K562 (cell line): ENCODE data around the gene ARHGAP26. TPM values are rescaled to one million over a fixed set of nuclear protein-coding genes. Genes with fewer than 3 reads are reported as not detected.

Experiments used
- ATAC-seq: fragments of 200-7000 bp; cut with Tn5 transposase; 3 replicates; pipeline ENCODE4 v1.9.1; 2020; ENCODE audit warnings: moderate library complexity
- BruUV-seq: library from RNA; stranded (reverse); fragments of 400-500 nt; replicated peaks from 2 replicates; lab custom pipeline; 2021; lab: Mats Ljungman, UMichigan
- CTCF ChIA-PET: fragments of 300-600 bp; formaldehyde crosslinking; extraction: SDS; loops from one replicate; lab custom pipeline; 2021; ENCODE audit warnings: low intra/inter-chr PET ratio; lab: Yijun Ruan, JAX
- POLR2A ChIA-PET: fragments of 300-600, 350-650 bp; sonication (Branson Sonifier 250); formaldehyde crosslinking; extraction: SDS; loops from one replicate; lab custom pipeline; 2021; ENCODE audit warnings: antibody characterized with exemption, inconsistent platforms; lab: Yijun Ruan, JAX
- DNase-seq, 4 experiments: peaks; one replicate each; pipeline versions ENCODE4 v3.0.0 to v3.0.0-alpha.2; 2011 to 2018; ENCODE audit warnings: low spot score in 3 of 4, mixed read lengths in 3 of 4; ENCODE audit errors: extremely low read depth in 1 of 4
- FAIRE-seq: peaks from 2 replicates; lab custom pipeline; 2011; peaks lifted over from hg19 to GRCh38; lab: Jason Lieb, UNC
- H2AFZ ChIP-seq: 2 replicates; pipeline ENCODE4 v1.6.0; 2011; ENCODE audit warnings: low read depth, low read length, control low read depth, inconsistent platforms
- H3K27ac ChIP-seq: fragments of 200-600 bp; 3 replicates; pipeline ENCODE4 v1.8.0; 2011; ENCODE audit warnings: low read depth, mild to moderate bottlenecking, control low read depth, inconsistent platforms, low read length, moderate library complexity, mixed read lengths; ENCODE audit errors: extremely low read depth
- H3K27me3 ChIP-seq, 2 experiments: fragments of 300-600 bp in 1 of 2; 2 replicates in 1 of 2; 3 replicates in 1 of 2; pipeline versions ENCODE4 v1.6.0 to v1.8.0; 2011; ENCODE audit warnings: inconsistent platforms in 2 of 2, low read length in 2 of 2, mild to moderate bottlenecking in 1 of 2, mixed read lengths in 1 of 2, moderate library complexity in 1 of 2; ENCODE audit not compliant: control insufficient read depth in 2 of 2, insufficient read depth in 2 of 2
- H3K36me3 ChIP-seq: fragments of 300-600 bp; 3 replicates; pipeline ENCODE4 v1.8.0; 2011; ENCODE audit warnings: mild to moderate bottlenecking, low read length, inconsistent platforms; ENCODE audit not compliant: control insufficient read depth, insufficient read depth
- H3K4me1 ChIP-seq, 2 experiments: fragments of 200-600 bp in 1 of 2; replicated peaks in 1 of 2; 2 replicates in 1 of 2; 3 replicates in 1 of 2; pipeline versions ENCODE4 v1.5.1 to v1.8.0; 2011; ENCODE audit warnings: inconsistent platforms in 2 of 2, low read length in 2 of 2, mild to moderate bottlenecking in 1 of 2, mixed read lengths in 1 of 2, moderate library complexity in 1 of 2; ENCODE audit not compliant: control insufficient read depth in 2 of 2, insufficient read depth in 2 of 2
- H3K4me2 ChIP-seq: 2 replicates; pipeline ENCODE4 v1.6.1; 2011; ENCODE audit warnings: low read length, control low read depth, inconsistent platforms, mixed read lengths; ENCODE audit not compliant: insufficient read depth
- H3K4me3 ChIP-seq: fragments of 200-600 bp; sonication (generic), shearing (Covaris generic); 2 replicates; pipeline ENCODE4 v1.5.1; 2016; ENCODE audit warnings: control low read depth, inconsistent platforms
- H3K79me2 ChIP-seq: fragments of 200-600 bp; 3 replicates; pipeline ENCODE4 v1.8.0; 2011; ENCODE audit warnings: low read length, inconsistent platforms; ENCODE audit not compliant: control insufficient read depth, insufficient read depth
- H3K9ac ChIP-seq, 2 experiments: 2 replicates each; pipeline versions ENCODE4 v1.6.0 to v1.6.1; 2011; ENCODE audit warnings: low read depth in 2 of 2, low read length in 2 of 2, control low read depth in 1 of 2, inconsistent platforms in 1 of 2, mild to moderate bottlenecking in 1 of 2, mixed read lengths in 1 of 2; ENCODE audit not compliant: insufficient read depth in 1 of 2
- H3K9me1 ChIP-seq: one replicate; pipeline ENCODE4 v1.6.0; 2011; ENCODE audit warnings: inconsistent platforms, mild to moderate bottlenecking, low read length, moderate library complexity; ENCODE audit not compliant: control insufficient read depth, insufficient read depth
- H3K9me3 ChIP-seq: replicated peaks from 2 replicates; pipeline ENCODE4 v1.5.1; 2011; ENCODE audit warnings: low read depth, low read length, inconsistent platforms; ENCODE audit not compliant: control insufficient read depth, insufficient read depth
- H4K20me1 ChIP-seq: replicated peaks from 2 replicates; pipeline ENCODE4 v1.6.1; 2011; ENCODE audit warnings: low read length, inconsistent platforms, mixed read lengths; ENCODE audit not compliant: control insufficient read depth, insufficient read depth
- ARID2 ChIP-seq: fragments of 450-650 bp; IDR thresholded peaks from 2 replicates; pipeline ENCODE4 v1.6.1; 2017; ENCODE audit warnings: antibody characterized with exemption, mild to moderate bottlenecking
- BHLHE40 ChIP-seq: IDR thresholded peaks from 2 replicates; pipeline ENCODE4 v1.6.1; 2011; ENCODE audit warnings: low read length, improper control_type of control experiment
- BRF1 ChIP-seq: IDR thresholded peaks from 3 replicates; pipeline ENCODE4 v1.6.1; 2011; ENCODE audit warnings: borderline replicate concordance, mild to moderate bottlenecking; ENCODE audit not compliant: insufficient read length; ENCODE audit errors: extremely low read depth
- DPF2 ChIP-seq: fragments of 450-650 bp; IDR thresholded peaks from 2 replicates; pipeline ENCODE4 v1.6.1; 2016
- EP300 ChIP-seq: IDR thresholded peaks from 2 replicates; pipeline ENCODE4 v1.6.1; 2012; ENCODE audit warnings: low read length, improper control_type of control experiment
- EP400 ChIP-seq: fragments of 450-650 bp; IDR thresholded peaks from 2 replicates; pipeline ENCODE4 v1.6.1; 2017; ENCODE audit warnings: antibody characterized with exemption, mild to moderate bottlenecking, moderate library complexity
- FOXJ3 ChIP-seq: sonication (generic); formaldehyde crosslinking; IDR thresholded peaks from 2 replicates; pipeline ENCODE4 v1.4.0; 2020; ENCODE audit warnings: mild to moderate bottlenecking, missing genetic modification reagents
- GABPB1 ChIP-seq: sonication (generic); formaldehyde crosslinking; IDR thresholded peaks from 2 replicates; pipeline ENCODE4 v1.8.0; 2022; ENCODE audit warnings: mild to moderate bottlenecking, missing genetic modification reagents
- RBM17 ChIP-seq: fragments of 200-400 bp; formaldehyde crosslinking; IDR thresholded peaks from 2 replicates; pipeline ENCODE4 v1.6.1; 2017; ENCODE audit warnings: low read depth, mild to moderate bottlenecking, low read length, borderline replicate concordance
- RBM34 ChIP-seq: fragments of 200-400 bp; formaldehyde crosslinking; IDR thresholded peaks from 2 replicates; pipeline ENCODE4 v1.6.1; 2018; ENCODE audit warnings: low read length, borderline replicate concordance; ENCODE audit not compliant: insufficient read depth
- U2AF2 ChIP-seq: fragments of 200-400 bp; formaldehyde crosslinking; optimal IDR thresholded peaks from 2 replicates; pipeline ENCODE3; 2017; ENCODE audit warnings: low read depth, mild to moderate bottlenecking, low read length
- ZNF134 ChIP-seq: fragments of 250-450 bp; sonication (Bioruptor Pico); conservative IDR thresholded peaks from 2 replicates; pipeline ENCODE4 v1.4.0; 2020
- ZNF444 ChIP-seq: fragments of 250-450 bp; sonication (Bioruptor Pico); IDR thresholded peaks from 2 replicates; pipeline ENCODE4 v1.4.0; 2020; ENCODE audit warnings: mild to moderate bottlenecking, moderate library complexity
- WGBS: fragments of 100-300 bp; shearing (Covaris generic); methylation state at CpG from one replicate; pipeline ENCODE4 v1.1.6; 2016; ENCODE audit warnings: low coverage, mixed read lengths; ENCODE audit not compliant: insufficient coverage; ENCODE audit errors: missing lambda C conversion rate; 5-methylcytosine and 5-hydroxymethylcytosine counted together
- in situ Hi-C: fragments of 300-500 bp; cut with MboI; formaldehyde crosslinking; loops from 4 replicates; pipeline ENCODE4 v1.15.0; 2018; ENCODE audit warnings: inconsistent platforms, mixed read lengths
- intact Hi-C: fragments of 100-400 bp; cut with micrococcal nuclease; formaldehyde crosslinking; loops from 2 replicates; pipeline ENCODE4 v1.14.2; 2022
- polyA plus RNA-seq, 8 experiments: library from polyadenylated mRNA; depleted of rRNA in 4 of 8; stranded (reverse) in 5 of 8; unstranded in 3 of 8; fragments of >200 nt; fragmentation: Nextera tagmentation in 2 of 8; fragmentation: Illumina TruSeq in 1 of 8; extraction: Ambion mirVana in 2 of 8; extraction: Trizol in 1 of 8; gene quantifications; 2 replicates each; pipeline versions ENCODE4 v1.2.1 to v1.2.3, GENCODE V29; 2011 to 2014; ENCODE audit warnings: inconsistent platforms in 1 of 8, missing spikeins in 1 of 8
- total RNA-seq, 7 experiments: library from RNA; depleted of rRNA in 6 of 7; stranded (reverse); fragments of >200 nt in 6 of 7; fragmentation: Illumina TruSeq in 2 of 7; extraction: Trizol in 2 of 7; gene quantifications; 2 replicates each; pipeline versions ENCODE4 v1.2.1 to v1.2.3, GENCODE V29; 2011 to 2021; ENCODE audit warnings: low replicate concordance in 1 of 7
- TF ChIP-seq, protein P1 (sequence below): fragments of 250-450 bp; sonication (Bioruptor Pico); IDR thresholded peaks from 2 replicates; pipeline ENCODE4 v1.5.0; 2021
- TF ChIP-seq, protein P2 (sequence below): sonication (generic); formaldehyde crosslinking; IDR thresholded peaks from 2 replicates; pipeline ENCODE4 v1.8.1; 2023; ENCODE audit warnings: missing genetic modification reagents, mild to moderate bottlenecking, borderline replicate concordance

ARHGAP26 gene
- total and polyA plus RNA-seq, 9 of the 15 experiments (the other 6 are each of a cell fraction or from before 2014, with no cell fraction given) = 0.13 to 1.1 (median 0.55) TPM

- TF ChIP-seq RBM17 (no peak), ZNF134 (CRISPR knock-in tag) (no peak), GABPB1 (CRISPR knock-in tag) (no peak), DPF2 (no peak), ZNF444 (CRISPR knock-in tag) (no peak), BHLHE40 (no peak), ARID2 (no peak)
- TF ChIP-seq, protein P1, sequence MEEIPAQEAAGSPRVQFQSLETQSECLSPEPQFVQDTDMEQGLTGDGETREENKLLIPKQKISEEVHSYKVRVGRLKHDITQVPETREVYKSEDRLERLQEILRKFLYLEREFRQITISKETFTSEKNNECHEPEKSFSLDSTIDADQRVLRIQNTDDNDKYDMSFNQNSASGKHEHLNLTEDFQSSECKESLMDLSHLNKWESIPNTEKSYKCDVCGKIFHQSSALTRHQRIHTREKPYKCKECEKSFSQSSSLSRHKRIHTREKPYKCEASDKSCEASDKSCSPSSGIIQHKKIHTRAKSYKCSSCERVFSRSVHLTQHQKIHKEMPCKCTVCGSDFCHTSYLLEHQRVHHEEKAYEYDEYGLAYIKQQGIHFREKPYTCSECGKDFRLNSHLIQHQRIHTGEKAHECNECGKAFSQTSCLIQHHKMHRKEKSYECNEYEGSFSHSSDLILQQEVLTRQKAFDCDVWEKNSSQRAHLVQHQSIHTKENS (CRISPR knock-in tag) = no peak
Measured at GRCh38 chr5:142856269-142856782, 86.1 kb downstream of the ARHGAP26 start (continued).

DNA sequence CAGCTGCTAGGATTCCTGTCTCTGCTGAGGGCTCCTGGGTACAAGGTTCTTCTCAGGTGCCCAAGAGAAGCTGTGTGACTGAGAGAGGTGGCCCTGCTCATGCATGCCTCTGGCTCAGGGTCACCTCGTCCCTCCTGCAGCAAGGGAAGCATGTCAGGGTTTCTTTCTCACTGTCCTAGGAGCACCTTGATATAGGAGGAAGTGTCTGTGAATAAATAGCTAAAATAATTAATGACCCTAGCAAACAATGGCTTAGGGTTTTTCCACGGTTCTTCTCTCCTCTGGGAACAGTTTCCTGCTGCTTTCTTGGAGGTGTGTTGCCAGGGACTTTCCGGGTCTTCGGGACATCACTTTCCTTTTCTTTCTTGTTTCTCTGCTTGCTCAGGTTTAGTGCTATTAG is 87.2 kb downstream of the ARHGAP26 start:
- BruUV-seq = no TSS peak
- WGBS = 11% methylated on average over 4 of the region's 4 CpGs
- ATAC-seq (no peak), FAIRE-seq (no peak), DNase-seq (no peak)
- peaks cover 0 to 2% of the 10 kb centered on the region in 2 experiments; a peak in 1 of 5 replicates for H3K4me1 ChIP-seq
- no peaks in the 10 kb centered on the region for H3K36me3 ChIP-seq
- no peaks in the 10 kb centered on the region for H3K79me2 ChIP-seq
- H3K27me3 ChIP-seq = peaks cover 4 to 8% of the 10 kb centered on the region in 2 experiments; a peak in 3 of 5 replicates
- CTCF ChIA-PET = no interaction called here
- H4K20me1 ChIP-seq = no peaks in the 10 kb centered on the region; the same call in 1 of the 2 replicates
- H3K9me3 ChIP-seq = no peaks in the 10 kb centered on the region
- no peak overlapping the region for H2AFZ ChIP-seq
- no peak overlapping the region for H3K27ac ChIP-seq
- H3K4me3 ChIP-seq = no peak overlapping the region
- H3K4me2 ChIP-seq = no peak overlapping the region
- H3K9me1 ChIP-seq = no peaks in the 10 kb centered on the region
- in situ Hi-C loops (no loop called here), intact Hi-C loops (no loop called here)
- POLR2A ChIA-PET = no interaction called here
- H3K9ac ChIP-seq = no peak overlapping the region
- TF ChIP-seq, protein P2, sequence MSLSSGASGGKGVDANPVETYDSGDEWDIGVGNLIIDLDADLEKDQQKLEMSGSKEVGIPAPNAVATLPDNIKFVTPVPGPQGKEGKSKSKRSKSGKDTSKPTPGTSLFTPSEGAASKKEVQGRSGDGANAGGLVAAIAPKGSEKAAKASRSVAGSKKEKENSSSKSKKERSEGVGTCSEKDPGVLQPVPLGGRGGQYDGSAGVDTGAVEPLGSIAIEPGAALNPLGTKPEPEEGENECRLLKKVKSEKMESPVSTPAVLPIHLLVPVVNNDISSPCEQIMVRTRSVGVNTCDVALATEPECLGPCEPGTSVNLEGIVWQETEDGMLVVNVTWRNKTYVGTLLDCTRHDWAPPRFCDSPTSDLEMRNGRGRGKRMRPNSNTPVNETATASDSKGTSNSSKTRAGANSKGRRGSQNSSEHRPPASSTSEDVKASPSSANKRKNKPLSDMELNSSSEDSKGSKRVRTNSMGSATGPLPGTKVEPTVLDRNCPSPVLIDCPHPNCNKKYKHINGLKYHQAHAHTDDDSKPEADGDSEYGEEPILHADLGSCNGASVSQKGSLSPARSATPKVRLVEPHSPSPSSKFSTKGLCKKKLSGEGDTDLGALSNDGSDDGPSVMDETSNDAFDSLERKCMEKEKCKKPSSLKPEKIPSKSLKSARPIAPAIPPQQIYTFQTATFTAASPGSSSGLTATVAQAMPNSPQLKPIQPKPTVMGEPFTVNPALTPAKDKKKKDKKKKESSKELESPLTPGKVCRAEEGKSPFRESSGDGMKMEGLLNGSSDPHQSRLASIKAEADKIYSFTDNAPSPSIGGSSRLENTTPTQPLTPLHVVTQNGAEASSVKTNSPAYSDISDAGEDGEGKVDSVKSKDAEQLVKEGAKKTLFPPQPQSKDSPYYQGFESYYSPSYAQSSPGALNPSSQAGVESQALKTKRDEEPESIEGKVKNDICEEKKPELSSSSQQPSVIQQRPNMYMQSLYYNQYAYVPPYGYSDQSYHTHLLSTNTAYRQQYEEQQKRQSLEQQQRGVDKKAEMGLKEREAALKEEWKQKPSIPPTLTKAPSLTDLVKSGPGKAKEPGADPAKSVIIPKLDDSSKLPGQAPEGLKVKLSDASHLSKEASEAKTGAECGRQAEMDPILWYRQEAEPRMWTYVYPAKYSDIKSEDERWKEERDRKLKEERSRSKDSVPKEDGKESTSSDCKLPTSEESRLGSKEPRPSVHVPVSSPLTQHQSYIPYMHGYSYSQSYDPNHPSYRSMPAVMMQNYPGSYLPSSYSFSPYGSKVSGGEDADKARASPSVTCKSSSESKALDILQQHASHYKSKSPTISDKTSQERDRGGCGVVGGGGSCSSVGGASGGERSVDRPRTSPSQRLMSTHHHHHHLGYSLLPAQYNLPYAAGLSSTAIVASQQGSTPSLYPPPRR (CRISPR knock-in tag) = no peak
- TF ChIP-seq FOXJ3 (CRISPR knock-in tag) (no peak), BRF1 (no peak), RBM34 (no peak), EP300 (no peak), EP400 (no peak), U2AF2 (no peak)
